ENCODE data around the gene CDH4. TPM values are rescaled to one million over a fixed set of nuclear protein-coding genes. Genes with fewer than 3 reads are reported as not detected.

CDH4 gene
- total and polyA plus RNA-seq, 8 donors = under 0.01 to 2.2 (median 0.11) TPM; not detected in 2

GRCh38 chr20:61841551-61841950 is 589.5 kb downstream of the CDH4 start:
- 85 to 87% (median 86%) methylated on average over 18 of the region's 18 CpGs for WGBS, 5 donors
- TF ChIP-seq, protein P1, sequence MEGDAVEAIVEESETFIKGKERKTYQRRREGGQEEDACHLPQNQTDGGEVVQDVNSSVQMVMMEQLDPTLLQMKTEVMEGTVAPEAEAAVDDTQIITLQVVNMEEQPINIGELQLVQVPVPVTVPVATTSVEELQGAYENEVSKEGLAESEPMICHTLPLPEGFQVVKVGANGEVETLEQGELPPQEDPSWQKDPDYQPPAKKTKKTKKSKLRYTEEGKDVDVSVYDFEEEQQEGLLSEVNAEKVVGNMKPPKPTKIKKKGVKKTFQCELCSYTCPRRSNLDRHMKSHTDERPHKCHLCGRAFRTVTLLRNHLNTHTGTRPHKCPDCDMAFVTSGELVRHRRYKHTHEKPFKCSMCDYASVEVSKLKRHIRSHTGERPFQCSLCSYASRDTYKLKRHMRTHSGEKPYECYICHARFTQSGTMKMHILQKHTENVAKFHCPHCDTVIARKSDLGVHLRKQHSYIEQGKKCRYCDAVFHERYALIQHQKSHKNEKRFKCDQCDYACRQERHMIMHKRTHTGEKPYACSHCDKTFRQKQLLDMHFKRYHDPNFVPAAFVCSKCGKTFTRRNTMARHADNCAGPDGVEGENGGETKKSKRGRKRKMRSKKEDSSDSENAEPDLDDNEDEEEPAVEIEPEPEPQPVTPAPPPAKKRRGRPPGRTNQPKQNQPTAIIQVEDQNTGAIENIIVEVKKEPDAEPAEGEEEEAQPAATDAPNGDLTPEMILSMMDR (IDR thresholded peaks at IDR 0.05) = no peak
- TF ChIP-seq POLR2AphosphoS5 (IDR thresholded peaks at IDR 0.05) (no peak), EP300 (IDR thresholded peaks at IDR 0.05) (no peak), POLR2A (IDR thresholded peaks at IDR 0.05) (no peak)

GRCh38 chr20:61841966-61842365 is 589.9 kb downstream of the CDH4 start:
- Histone ChIP-seq H3K27ac (no peak overlapping the region), H3K4me1 (no peaks in the 10 kb centered on the region), H3K36me3 (no peaks in the 10 kb centered on the region), H3K9me3 (no peaks in the 10 kb centered on the region), H3K4me3 (no peak overlapping the region), H3K27me3 (peaks cover 0 to 42% (median 0%) of the 10 kb centered on the region in 3 donors)
- intact Hi-C loops (cut with DNase I; ENCODE audit: low total_unique reads) = no loop called here
- 45 to 58% (median 57%) methylated on average over 6 to 9 of the region's 9 CpGs for WGBS, 5 donors
- DNase-seq = peak in 1 of 2 donors; percentile 20
- TF ChIP-seq POLR2AphosphoS5 (IDR thresholded peaks at IDR 0.05) (no peak), EP300 (IDR thresholded peaks at IDR 0.05) (no peak)
- TF ChIP-seq, protein P1 (IDR thresholded peaks at IDR 0.05) = no peak

More at GRCh38 chr20:61841551-61841950, 589.5 kb downstream of the CDH4 start:
- Histone ChIP-seq H3K36me3 (no peaks in the 10 kb centered on the region), H3K4me1 (no peaks in the 10 kb centered on the region), H3K27ac (no peak overlapping the region), H3K9me3 (no peaks in the 10 kb centered on the region), H3K4me3 (no peak overlapping the region), H3K27me3 (peaks cover 0 to 39% (median 0%) of the 10 kb centered on the region in 3 donors)
- no peak for DNase-seq
- intact Hi-C loops (cut with DNase I; ENCODE audit: low total_unique reads) = no loop called here

GRCh38 chr20:61844621-61845020 is 592.6 kb downstream of the CDH4 start:
- Histone ChIP-seq H3K36me3 (no peaks in the 10 kb centered on the region), H3K9me3 (peaks cover 0 to 4% (median 2%) of the 10 kb centered on the region in 4 donors), H3K27ac (no peak overlapping the region), H3K4me3 (no peak overlapping the region), H3K4me1 (no peaks in the 10 kb centered on the region), H3K27me3 (peaks cover 0 to 48% (median 0%) of the 10 kb centered on the region in 3 donors)
- TF ChIP-seq, protein P1 (IDR thresholded peaks at IDR 0.05) = no peak
- no peak for TF ChIP-seq EP300 (IDR thresholded peaks at IDR 0.05)
- intact Hi-C loops (cut with DNase I; ENCODE audit: low total_unique reads) = no loop called here
- WGBS, 5 donors = 90 to 96% (median 92%) methylated on average over 5 to 17 of the region's 17 CpGs
- DNase-seq = no peak

DNA sequence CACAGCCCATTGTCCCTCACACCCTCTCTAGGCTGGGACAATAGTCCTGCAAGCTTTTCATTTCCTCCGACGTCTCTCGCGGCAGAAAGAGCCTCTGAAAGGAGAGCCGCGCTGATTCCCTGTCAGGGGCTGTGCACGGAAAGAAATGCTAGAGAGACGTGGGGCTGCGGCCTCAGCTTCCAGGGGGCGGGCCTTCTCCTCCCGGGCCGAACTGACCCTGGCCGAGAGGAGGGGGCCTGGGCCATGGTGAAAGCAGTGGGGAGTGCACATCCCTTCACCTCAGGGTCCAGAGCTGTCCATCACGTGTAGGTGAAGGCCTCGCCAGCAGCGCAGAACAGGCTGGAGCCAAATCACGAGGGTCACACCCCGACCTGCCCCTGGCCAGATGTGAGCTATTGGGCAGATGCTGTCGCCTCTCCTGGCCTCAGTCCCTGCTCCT is 593.2 kb downstream of the CDH4 start:
- peaks cover 0 to 54% (median 0%) of the 10 kb centered on the region in 3 donors for H3K27me3 ChIP-seq
- H3K27ac ChIP-seq = no peak overlapping the region
- peaks cover 0 to 4% (median 2%) of the 10 kb centered on the region in 4 donors for H3K9me3 ChIP-seq
- no peak for TF ChIP-seq POLR2AphosphoS5 (IDR thresholded peaks at IDR 0.05)
- TF ChIP-seq, protein P1 (IDR thresholded peaks at IDR 0.05) = no peak
- no peak for TF ChIP-seq EP300 (IDR thresholded peaks at IDR 0.05)
- TF ChIP-seq POLR2A (IDR thresholded peaks at IDR 0.05) = no peak
- 36 to 46% (median 43%) methylated on average over 16 to 19 of the region's 19 CpGs for WGBS, 5 donors
- H3K4me1 ChIP-seq = no peaks in the 10 kb centered on the region
- no peak for DNase-seq
- intact Hi-C loops (cut with DNase I; ENCODE audit: low total_unique reads) = no loop called here
- no peaks in the 10 kb centered on the region for H3K36me3 ChIP-seq
- H3K4me3 ChIP-seq = no peak overlapping the region
